ENCODE results near the gene PRR22.
"Not testable (repeated sequence)": the region's sequence is repeated elsewhere in the genome, so short reads cannot be mapped to it uniquely, and the experiment has no call there.

The PRR22 gene

GRCh38 chr19:5765220-5765619 is 19.3 kb downstream of the PRR22 start:
- in situ Hi-C loops (cut with HindIII; ENCODE audit: low sequenced_read_pairs): no loop called here
- no peak for TF ChIP-seq CTCF (IDR thresholded peaks at IDR 0.05; ENCODE audit: low read depth, low read length)
- H3K4me3 ChIP-seq (ENCODE audit: low read depth, low read length): no peak overlapping the region
- no peak for DNase-seq (ENCODE audit: low read depth, low spot score)

GRCh38 chr19:5762608-5763217 is 21.8 kb downstream of the PRR22 start:
- in situ Hi-C loops (cut with HindIII; ENCODE audit: low sequenced_read_pairs): no loop called here
- TF ChIP-seq CTCF (IDR thresholded peaks at IDR 0.05; ENCODE audit: low read depth, low read length): no peak
- DNase-seq (ENCODE audit: low read depth, low spot score): no peak
- H3K4me3 ChIP-seq (ENCODE audit: low read depth, low read length): no peak overlapping the region

GRCh38 chr19:5753743-5754142 is 30.8 kb downstream of the PRR22 start:
- in situ Hi-C loops (cut with HindIII; ENCODE audit: low sequenced_read_pairs): no loop called here
- TF ChIP-seq CTCF (IDR thresholded peaks at IDR 0.05; ENCODE audit: low read depth, low read length): no peak

GRCh38 chr19:5751709-5752108 is 32.8 kb downstream of the PRR22 start:
- DNase-seq (ENCODE audit: low read depth, low spot score): no peak
- in situ Hi-C loops (cut with HindIII; ENCODE audit: low sequenced_read_pairs): no loop called here
- no peak for TF ChIP-seq CTCF (IDR thresholded peaks at IDR 0.05; ENCODE audit: low read depth, low read length)
- no peak overlapping the region for H3K4me3 ChIP-seq (ENCODE audit: low read depth, low read length)

More at GRCh38 chr19:5753743-5754142, 30.8 kb downstream of the PRR22 start:
- no peak overlapping the region for H3K4me3 ChIP-seq (ENCODE audit: low read depth, low read length)
- DNase-seq (ENCODE audit: low read depth, low spot score): no peak

- in situ Hi-C loops (cut with HindIII; ENCODE audit: low sequenced_read_pairs): no loop called here
- DNase-seq (ENCODE audit: low read depth, low spot score): no peak
- no peak for TF ChIP-seq CTCF (IDR thresholded peaks at IDR 0.05; ENCODE audit: low read depth, low read length)
- no peak overlapping the region for H3K4me3 ChIP-seq (ENCODE audit: low read depth, low read length)
Measured at GRCh38 chr19:5749505-5749904, 35.0 kb downstream of the PRR22 start.

GRCh38 chr19:5748920-5749319 is 35.6 kb downstream of the PRR22 start:
- DNase-seq (ENCODE audit: low read depth, low spot score); in situ Hi-C loops (cut with HindIII; ENCODE audit: low sequenced_read_pairs); H3K4me3 ChIP-seq (ENCODE audit: low read depth, low read length): not testable (repeated sequence)

- H3K4me3 ChIP-seq (ENCODE audit: low read depth, low read length); in situ Hi-C loops (cut with HindIII; ENCODE audit: low sequenced_read_pairs); DNase-seq (ENCODE audit: low read depth, low spot score): not testable (repeated sequence)
Measured at GRCh38 chr19:5744999-5745398, 39.5 kb downstream of the PRR22 start.

GRCh38 chr19:5743630-5744029 is 40.9 kb downstream of the PRR22 start:
- in situ Hi-C loops (cut with HindIII; ENCODE audit: low sequenced_read_pairs): no loop called here
- no peak for TF ChIP-seq CTCF (IDR thresholded peaks at IDR 0.05; ENCODE audit: low read depth, low read length)
- no peak for DNase-seq (ENCODE audit: low read depth, low spot score)
- no peak overlapping the region for H3K4me3 ChIP-seq (ENCODE audit: low read depth, low read length)

Data from astrocyte of the spinal cord (primary cell).